CD4-positive, alpha-beta T cell (primary cell): Measurements from ENCODE around the gene WFDC1. TPM values are rescaled to one million over a fixed set of nuclear protein-coding genes. Genes with fewer than 3 reads are reported as not detected.

Source experiments
- ATAC-seq: fragments of 200-7000 bp; cut with Tn5 transposase; one replicate; pipeline ENCODE4 v1.10.0; 2022; ENCODE audit warnings: mild to moderate bottlenecking; ENCODE audit not compliant: poor library complexity
- CTCF ChIA-PET: fragments of 350-600 bp; sonication (Branson Sonifier 250); formaldehyde crosslinking; loops from one replicate; lab custom pipeline; 2021; ENCODE audit warnings: antibody characterized with exemption, inconsistent platforms; lab: Charles Lee
- POLR2A ChIA-PET: fragments of 350-600 bp; sonication (Branson Sonifier 250); formaldehyde crosslinking; loops from one replicate; lab custom pipeline; 2021; ENCODE audit warnings: antibody characterized with exemption, inconsistent platforms; lab: Charles Lee
- DNase-seq, 14 experiments: peaks; one replicate each; pipeline ENCODE4 v3.0.0-alpha.2; 2013 to 2020; ENCODE audit warnings: mixed read lengths in 2 of 14
- H3K27ac ChIP-seq, 2 donors: one replicate each; pipeline versions ENCODE4 v1.5.1 to v1.7.0; 2013; ENCODE audit warnings: low read length in 2 of 2, low read depth in 1 of 2, mild to moderate bottlenecking in 1 of 2
- H3K27me3 ChIP-seq, 2 experiments: 1 replicate in 1 of 2; 2 replicates in 1 of 2; pipeline versions ENCODE4 v1.6.1 to v1.7.0; 2013; ENCODE audit warnings: low read length in 2 of 2, control low read depth in 1 of 2, mild to moderate bottlenecking in 1 of 2, moderate library complexity in 1 of 2; ENCODE audit not compliant: insufficient read depth in 2 of 2, control insufficient read depth in 1 of 2
- H3K36me3 ChIP-seq: one replicate; pipeline ENCODE4 v1.6.1; 2013; ENCODE audit warnings: low read length, control low read depth; ENCODE audit not compliant: insufficient read depth
- H3K4me1 ChIP-seq: one replicate; pipeline ENCODE4 v1.6.1; 2013; ENCODE audit warnings: low read length, control low read depth; ENCODE audit not compliant: insufficient read depth
- H3K4me3 ChIP-seq: one replicate; pipeline ENCODE4 v1.5.1; 2013; ENCODE audit warnings: mild to moderate bottlenecking, low read length, moderate library complexity
- H3K9me3 ChIP-seq, 2 experiments: 1 replicate in 1 of 2; 2 replicates in 1 of 2; pipeline versions ENCODE4 v1.6.1 to v1.7.0; 2013; ENCODE audit warnings: low read length in 2 of 2, mild to moderate bottlenecking in 2 of 2, control low read depth in 1 of 2, moderate library complexity in 1 of 2; ENCODE audit not compliant: control insufficient read depth in 1 of 2, insufficient read depth in 1 of 2
- H3K27ac Mint-ChIP-seq: one replicate; pipeline ENCODE4 v1.8.0; 2020; ENCODE audit warnings: mixed read lengths
- H3K27me3 Mint-ChIP-seq: one replicate; pipeline ENCODE4 v1.8.0; 2021; ENCODE audit warnings: mixed read lengths
- H3K36me3 Mint-ChIP-seq: one replicate; pipeline ENCODE4 v1.8.0; 2021; ENCODE audit warnings: low read depth, mixed read lengths
- H3K4me1 Mint-ChIP-seq: one replicate; pipeline ENCODE4 v1.8.0; 2021; ENCODE audit warnings: low read depth, mixed read lengths
- H3K4me3 Mint-ChIP-seq: one replicate; pipeline ENCODE4 v1.8.0; 2020; ENCODE audit warnings: mild to moderate bottlenecking, mixed read lengths
- H3K9me3 Mint-ChIP-seq: one replicate; pipeline ENCODE4 v1.8.0; 2020; ENCODE audit warnings: mixed read lengths
- intact Hi-C, 2 experiments: fragments of 100-400 bp; cut with DNase I in 1 of 2; cut with micrococcal nuclease in 1 of 2; formaldehyde crosslinking; loops; one replicate each; pipeline versions ENCODE4 v1.15.1 to v1.9.0; 2023 to 2025; cut with DNase I, micrococcal nuclease
- total RNA-seq, 174 experiments: library from RNA in 2 of 174; stranded (reverse) in 2 of 174; gene quantifications; one replicate each; pipeline ENCODE4 v1.2.3 and lab custom pipeline; 2021 to 2026
- TF ChIP-seq, protein P1 (sequence below): fragments of 200-600 bp; IDR thresholded peaks from one replicate; pipeline ENCODE4 v1.8.0; 2022; ENCODE audit warnings: antibody characterized with exemption, mild to moderate bottlenecking

The WFDC1 gene
- total RNA-seq, 2 experiments from 2014 or later: not detected

DNA sequence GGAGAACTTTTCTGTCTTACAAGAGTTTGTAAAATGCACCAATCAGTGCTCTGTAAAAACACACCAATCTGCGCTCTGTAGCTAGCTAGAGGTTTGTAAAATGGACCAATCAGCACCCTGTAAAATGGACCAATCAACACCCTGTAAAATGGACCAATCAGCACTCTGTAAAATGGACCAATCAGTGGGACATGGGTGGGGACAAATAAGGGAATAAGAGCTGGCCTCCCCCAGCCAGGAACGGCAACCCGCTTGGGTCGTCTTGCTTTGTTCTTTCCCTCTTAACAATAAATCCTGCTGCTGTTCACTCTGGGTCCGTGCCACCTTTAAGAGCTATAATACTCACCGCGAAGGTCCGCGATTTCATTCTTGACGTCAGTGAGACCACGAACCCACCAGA, 36.4 kb upstream of the WFDC1 start:
- POLR2A ChIA-PET: no interaction called here
- H3K27ac Mint-ChIP-seq: no peak overlapping the region
- TF ChIP-seq, protein P1, sequence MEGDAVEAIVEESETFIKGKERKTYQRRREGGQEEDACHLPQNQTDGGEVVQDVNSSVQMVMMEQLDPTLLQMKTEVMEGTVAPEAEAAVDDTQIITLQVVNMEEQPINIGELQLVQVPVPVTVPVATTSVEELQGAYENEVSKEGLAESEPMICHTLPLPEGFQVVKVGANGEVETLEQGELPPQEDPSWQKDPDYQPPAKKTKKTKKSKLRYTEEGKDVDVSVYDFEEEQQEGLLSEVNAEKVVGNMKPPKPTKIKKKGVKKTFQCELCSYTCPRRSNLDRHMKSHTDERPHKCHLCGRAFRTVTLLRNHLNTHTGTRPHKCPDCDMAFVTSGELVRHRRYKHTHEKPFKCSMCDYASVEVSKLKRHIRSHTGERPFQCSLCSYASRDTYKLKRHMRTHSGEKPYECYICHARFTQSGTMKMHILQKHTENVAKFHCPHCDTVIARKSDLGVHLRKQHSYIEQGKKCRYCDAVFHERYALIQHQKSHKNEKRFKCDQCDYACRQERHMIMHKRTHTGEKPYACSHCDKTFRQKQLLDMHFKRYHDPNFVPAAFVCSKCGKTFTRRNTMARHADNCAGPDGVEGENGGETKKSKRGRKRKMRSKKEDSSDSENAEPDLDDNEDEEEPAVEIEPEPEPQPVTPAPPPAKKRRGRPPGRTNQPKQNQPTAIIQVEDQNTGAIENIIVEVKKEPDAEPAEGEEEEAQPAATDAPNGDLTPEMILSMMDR: no peak
- ATAC-seq (no peak), DNase-seq (no peak)
- Histone ChIP-seq H3K27me3 (peaks cover 0 to 5% of the 10 kb centered on the region in 2 experiments), H3K9me3 (peaks cover 0 to 4% of the 10 kb centered on the region in 2 experiments), H3K4me3 (no peak overlapping the region), H3K4me1 (no peaks in the 10 kb centered on the region), H3K27ac (no peak overlapping the region), H3K36me3 (no peaks in the 10 kb centered on the region)
- no peaks in the 10 kb centered on the region for H3K4me1 Mint-ChIP-seq
- H3K9me3 Mint-ChIP-seq: no peaks in the 10 kb centered on the region
- H3K36me3 Mint-ChIP-seq: no peaks in the 10 kb centered on the region
- H3K27me3 Mint-ChIP-seq: peaks cover 46% of the 10 kb centered on the region
- no peak overlapping the region for H3K4me3 Mint-ChIP-seq
- CTCF ChIA-PET: no interaction called here
- intact Hi-C loops: no loop called here

- ChIA-PET CTCF (no interaction called here), POLR2A (interaction anchor here (0.6 kb wide), 1 partner anchor 1420 kb away, joined by 3 read pairs; no protein-coding TSS in a partner anchor)
- no peaks in the 10 kb centered on the region for H3K36me3 Mint-ChIP-seq
- no peak overlapping the region for H3K4me3 Mint-ChIP-seq
- Histone ChIP-seq H3K9me3 (peaks cover 0 to 4% of the 10 kb centered on the region in 2 experiments), H3K4me1 (no peaks in the 10 kb centered on the region), H3K4me3 (no peak overlapping the region), H3K27ac (no peak overlapping the region), H3K36me3 (no peaks in the 10 kb centered on the region), H3K27me3 (peaks cover 0 to 5% of the 10 kb centered on the region in 2 experiments)
- no peaks in the 10 kb centered on the region for H3K9me3 Mint-ChIP-seq
- ATAC-seq: no peak
- H3K27me3 Mint-ChIP-seq: peaks cover 42% of the 10 kb centered on the region
- DNase-seq: no peak
- H3K4me1 Mint-ChIP-seq: no peaks in the 10 kb centered on the region
- no peak overlapping the region for H3K27ac Mint-ChIP-seq
- TF ChIP-seq, protein P1: no peak
- intact Hi-C loops: no loop called here
Measured at GRCh38 chr16:84259691-84260090, 35.0 kb upstream of the WFDC1 start.

DNA sequence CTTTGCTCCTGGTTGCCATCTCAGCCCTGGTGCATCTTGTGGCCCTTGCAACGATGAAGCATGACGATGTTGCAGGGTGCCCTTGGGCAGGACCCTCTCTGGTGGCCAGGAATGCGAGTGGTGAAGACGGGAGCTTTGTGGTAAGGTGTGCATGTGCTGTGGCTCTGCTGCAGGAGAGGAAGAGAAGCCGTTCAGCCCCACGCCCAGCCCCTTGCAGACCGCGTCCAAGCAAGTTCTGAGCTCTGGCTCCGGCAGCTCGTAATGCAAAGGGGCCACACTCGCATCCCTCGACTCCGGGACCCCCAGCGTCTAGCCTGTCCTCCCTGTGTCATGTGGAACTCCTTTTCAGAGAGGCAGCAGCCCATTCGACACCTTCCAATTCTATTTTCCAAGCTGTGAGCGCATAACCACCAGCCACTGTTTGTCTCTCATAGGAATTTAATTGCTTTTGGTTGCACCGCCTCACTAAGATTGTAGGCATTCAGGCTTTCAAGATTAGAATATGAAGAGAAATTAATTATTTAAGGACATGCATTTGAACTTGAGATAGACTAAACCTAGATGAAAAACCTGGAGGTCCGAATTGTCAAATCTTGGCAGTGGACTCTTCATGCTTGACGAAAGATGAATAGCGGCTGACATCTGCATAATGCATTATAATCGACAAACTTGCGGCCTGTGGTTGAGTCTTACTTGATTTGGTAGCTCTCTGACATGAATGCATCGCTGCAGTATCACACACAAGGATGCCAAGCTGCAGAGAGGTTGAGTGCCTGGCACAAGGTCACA, 33.7 kb upstream of the WFDC1 start:
- no peaks in the 10 kb centered on the region for H3K4me1 ChIP-seq
- ChIA-PET CTCF (no interaction called here), POLR2A (no interaction called here)
- Mint-ChIP-seq H3K4me3 (no peak overlapping the region), H3K27ac (no peak overlapping the region), H3K36me3 (no peaks in the 10 kb centered on the region), H3K27me3 (peaks cover 48% of the 10 kb centered on the region), H3K4me1 (no peaks in the 10 kb centered on the region), H3K9me3 (no peaks in the 10 kb centered on the region)
- TF ChIP-seq, protein P1: no peak
- intact Hi-C loops: no loop called here
- no peak for ATAC-seq
- no peaks in the 10 kb centered on the region for H3K27me3 ChIP-seq
- H3K9me3 ChIP-seq: no peaks in the 10 kb centered on the region
- H3K4me3 ChIP-seq: no peak overlapping the region
- DNase-seq: no peak
- H3K36me3 ChIP-seq: no peaks in the 10 kb centered on the region
- H3K27ac ChIP-seq: no peak overlapping the region
